HG02852 (cell line): Measurements from ENCODE around the gene ZNF892.
"Not testable (repeated sequence)": the region's sequence is repeated elsewhere in the genome, so short reads cannot be mapped to it uniquely, and the experiment has no call there.

Experiments
- ATAC-seq: cut with Tn5 transposase; IDR thresholded peaks from one replicate; pipeline ENCODE4 v1.9.1; 2021; ENCODE audit warnings: mild to moderate bottlenecking, moderate library complexity; ENCODE audit not compliant: unreplicated experiment

ZNF892 gene

DNA sequence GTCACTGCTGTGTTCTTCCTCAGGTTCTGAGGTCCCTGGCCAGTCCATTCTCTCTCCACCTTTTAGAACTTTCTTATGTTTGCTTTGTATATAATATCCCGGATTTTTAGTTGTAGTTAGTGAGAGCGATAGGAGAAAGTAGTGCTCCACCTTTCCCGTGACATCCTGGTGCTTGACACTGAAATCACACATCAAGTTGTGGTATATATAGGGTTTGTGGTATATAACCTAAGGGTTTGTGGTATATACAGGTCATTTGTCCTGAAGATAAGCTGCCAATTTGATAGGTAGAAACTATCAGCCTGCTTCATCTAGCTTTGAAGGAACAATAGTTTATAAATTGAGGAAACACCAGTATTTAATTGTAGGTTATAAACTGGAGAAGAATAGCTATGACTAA is 13.1 kb downstream of the ZNF892 start:
- no peak for ATAC-seq

DNA sequence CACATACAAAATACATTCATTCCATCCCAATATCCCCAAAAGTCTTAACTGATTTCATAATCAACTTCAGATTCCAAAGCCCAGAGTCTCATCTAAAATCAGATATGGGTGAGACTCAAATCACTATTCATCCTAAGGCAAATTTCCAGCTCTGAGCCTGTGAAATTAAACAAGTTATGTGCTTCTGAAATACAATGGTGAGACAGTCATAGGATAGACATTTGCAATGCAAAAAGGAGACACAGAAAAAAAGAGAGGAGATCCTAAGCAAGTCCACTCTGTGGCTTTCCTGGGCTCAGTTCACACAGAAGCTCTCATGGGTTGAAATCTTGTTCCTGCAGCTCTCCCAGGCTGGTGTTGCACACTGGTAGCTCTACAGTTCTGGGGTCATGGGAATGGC is 18.3 kb downstream of the ZNF892 start:
- no peak for ATAC-seq

DNA sequence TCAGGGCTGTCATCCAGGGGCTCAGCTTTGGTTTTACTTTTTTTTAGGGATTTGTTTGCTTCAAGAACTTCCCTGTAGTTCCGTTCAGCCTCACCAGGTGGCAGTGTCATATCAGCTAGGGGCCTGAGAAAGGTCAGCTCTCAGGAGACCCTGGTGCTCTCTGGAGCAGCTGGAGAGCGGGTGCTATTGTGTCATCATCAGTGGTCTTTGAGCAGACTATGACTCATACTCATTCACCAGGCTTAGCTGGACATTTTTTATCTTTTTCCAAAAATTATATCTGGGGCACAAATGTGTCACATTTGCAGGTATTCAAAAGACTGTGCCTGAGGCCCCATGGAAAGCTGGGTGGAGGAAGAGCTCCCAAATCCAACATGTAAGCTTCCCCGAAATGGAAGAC is 24.4 kb downstream of the ZNF892 start:
- no peak for ATAC-seq

DNA sequence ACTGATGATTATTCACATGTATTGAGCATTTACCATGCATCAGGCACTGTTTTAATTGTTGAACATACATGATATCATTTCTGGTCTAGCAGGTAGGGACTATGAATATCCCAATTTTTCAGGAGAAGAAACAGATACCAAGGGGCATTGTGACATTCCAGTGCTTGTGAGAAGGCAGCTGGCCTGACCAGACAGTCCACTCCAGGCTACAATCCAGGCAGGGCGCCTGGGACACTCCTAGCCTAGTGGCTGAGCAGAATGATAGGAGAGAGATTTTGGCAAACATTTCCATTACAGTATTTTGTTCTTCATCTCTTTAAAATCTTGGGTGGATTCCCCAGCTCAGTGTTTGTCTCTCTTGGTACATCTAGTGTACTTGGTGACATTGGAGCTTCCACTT is 24.9 kb downstream of the ZNF892 start:
- ATAC-seq: no peak

DNA sequence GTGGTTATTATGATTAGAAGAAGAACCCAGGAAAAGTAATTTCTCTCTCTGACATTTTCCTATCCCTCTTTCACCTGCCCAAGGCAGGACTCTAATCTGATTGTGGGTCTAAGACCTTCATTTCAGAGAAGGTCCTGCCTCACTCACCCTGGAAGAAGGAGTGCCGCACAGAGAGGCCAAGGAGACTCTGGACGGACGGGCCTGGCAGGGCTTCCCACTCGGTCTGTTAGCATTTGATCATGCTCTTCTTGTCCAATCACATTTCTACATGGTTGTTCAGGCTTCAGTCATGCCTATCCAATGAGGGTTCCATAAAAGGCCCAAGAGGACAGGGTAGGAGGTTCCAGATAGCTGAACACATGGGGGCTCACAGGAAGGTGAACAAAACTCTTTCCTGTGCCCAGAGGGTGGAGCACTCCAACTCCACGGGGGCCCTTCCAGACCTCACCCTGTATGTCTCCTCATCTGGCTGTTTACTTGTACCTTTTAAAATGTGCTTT is 27.0 kb downstream of the ZNF892 start:
- no peak for ATAC-seq

DNA sequence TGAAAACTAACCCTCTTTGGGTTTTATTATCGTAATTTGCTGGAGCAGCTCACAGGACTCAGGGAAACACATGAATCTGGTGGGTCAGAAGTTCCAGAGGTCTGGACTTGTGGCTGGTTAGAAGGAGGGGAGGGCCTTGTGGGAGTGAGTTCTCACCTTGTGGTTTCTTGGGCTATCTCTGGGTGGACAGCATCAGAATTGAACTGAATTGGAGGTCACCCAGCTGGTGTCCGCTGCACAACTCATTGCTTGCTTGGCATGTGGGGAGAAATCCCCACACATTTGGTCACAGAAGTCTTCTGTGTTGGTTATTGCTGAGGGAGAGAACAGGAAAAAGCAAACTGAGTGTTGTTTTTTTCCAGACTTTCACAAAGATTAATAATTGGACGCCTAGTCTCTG is 27.5 kb downstream of the ZNF892 start:
- ATAC-seq: no peak

DNA sequence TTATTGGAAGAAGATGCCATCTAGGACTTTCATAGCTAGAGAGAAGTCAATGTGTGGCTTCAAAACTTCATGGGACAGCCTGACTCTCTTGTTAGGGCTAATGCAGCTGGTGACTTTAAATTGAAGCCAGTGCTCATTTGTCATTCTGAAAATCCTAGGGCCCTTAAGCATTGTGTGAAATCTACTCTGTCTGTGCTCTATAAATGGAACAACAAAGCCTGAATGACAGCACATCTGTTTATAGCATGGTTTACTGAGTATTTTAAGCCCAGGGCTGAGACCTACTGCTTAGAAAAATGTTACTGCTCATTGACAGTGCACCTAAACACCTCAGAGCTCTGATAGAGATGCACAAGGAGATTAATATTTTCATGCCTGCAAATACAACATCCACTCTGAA is 30.8 kb downstream of the ZNF892 start:
- no peak for ATAC-seq

DNA sequence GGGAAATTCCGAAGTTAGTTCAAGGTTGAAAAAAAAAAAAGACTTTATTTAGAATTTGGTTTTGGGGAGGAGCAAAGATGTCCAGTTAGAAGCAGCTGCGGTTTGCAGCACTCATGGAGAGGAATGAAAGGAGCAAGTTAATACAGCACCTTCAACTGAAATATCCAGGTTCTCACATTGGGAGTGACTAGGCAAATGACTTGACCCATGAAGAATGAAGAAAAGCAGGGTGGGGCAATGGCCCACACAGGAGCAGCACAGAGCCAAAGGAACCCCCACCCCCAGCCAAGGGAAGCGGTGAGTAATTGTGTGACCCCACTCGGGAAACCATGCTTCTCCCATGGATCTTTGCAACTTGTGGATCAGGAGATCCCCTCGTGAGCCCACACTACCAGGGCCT is 32.8 kb downstream of the ZNF892 start:
- no peak for ATAC-seq

DNA sequence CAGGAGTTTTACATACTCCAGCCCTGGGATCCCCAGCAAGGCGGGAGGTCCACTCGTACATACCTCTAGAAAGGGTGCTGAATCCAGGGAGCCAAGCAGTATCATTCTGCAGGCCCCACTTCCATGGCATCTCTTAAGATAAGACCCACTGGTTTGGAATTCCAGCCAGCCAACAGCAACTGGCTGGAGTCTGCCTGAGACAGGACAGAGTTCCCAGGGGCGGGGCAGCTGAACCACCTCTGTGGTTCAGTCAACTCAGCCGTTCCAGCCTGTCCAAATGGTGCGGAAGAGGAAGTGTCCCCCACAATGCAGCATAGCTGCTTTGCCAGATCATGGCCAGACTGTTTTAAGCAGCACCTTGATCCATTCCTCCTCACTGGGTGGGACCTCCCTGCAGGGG is 33.2 kb downstream of the ZNF892 start:
- no peak for ATAC-seq

DNA sequence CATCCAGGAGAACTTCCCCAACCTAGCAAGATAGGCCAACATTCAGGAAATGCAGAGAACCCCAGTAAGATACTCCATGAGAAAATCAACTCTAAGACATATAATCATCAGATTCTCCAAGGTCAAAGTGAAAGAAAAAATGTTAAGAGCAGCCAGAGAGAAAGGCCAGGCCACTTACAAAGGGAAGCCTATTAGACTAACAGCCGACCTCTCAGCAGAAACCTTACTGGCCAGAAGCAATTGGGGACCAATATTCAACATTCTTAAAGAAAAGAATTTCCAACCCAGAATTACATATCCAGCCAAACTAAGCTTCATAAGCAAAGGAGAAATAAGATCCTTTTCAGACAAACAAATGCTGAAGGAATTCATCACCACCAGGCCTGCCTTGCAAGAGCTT is 34.8 kb downstream of the ZNF892 start:
- not testable (repeated sequence) for ATAC-seq
